ENCODE data around the gene LDB3. TPM values are rescaled to one million over a fixed set of nuclear protein-coding genes. Genes with fewer than 3 reads are reported as not detected.

Gene LDB3
- total and polyA plus RNA-seq, 8 donors: 0.14 to 2.1 (median 0.44) TPM

DNA sequence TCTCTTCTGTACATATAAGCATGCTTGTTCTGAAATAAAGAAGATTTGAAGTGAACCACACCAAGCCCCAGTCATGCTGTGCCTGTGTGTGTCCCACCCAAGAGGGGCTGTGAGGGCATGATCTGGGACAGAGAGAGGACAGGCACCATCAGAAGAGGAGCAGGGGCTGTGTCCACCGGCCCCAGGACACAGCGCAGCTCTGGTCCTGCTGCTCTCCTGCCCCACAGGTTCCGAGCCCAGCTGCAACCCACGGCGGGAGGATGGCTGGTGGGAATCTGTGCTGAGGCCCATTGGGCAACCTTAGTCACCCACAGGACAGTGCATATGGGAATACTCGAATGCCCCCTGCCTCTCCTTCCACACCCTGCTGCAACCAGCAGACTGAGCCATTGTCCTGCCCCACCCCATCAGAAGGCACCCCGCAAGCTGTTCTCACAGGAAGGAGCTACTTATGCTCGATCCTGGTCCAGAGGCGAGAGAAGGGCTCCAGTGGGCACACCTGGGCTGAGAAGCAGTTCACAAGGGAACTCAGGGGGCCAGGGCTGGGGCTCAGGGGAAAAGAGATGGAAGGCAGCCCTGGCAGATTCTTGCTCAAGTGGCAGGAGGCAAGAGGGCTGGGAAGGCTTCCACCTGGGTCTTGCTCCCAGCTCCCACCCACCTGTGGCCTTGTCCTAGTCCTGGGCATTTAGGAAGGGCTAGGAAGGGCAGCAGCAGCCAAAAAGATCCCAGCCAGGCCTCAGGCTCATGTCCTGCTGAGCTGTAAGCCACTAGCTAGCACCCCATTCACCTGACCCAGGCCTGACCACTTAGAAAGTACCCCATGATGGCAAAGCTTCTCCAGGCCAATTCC lies 31.9 kb downstream of the LDB3 start:
- Histone ChIP-seq H3K4me1 (no peaks in the 10 kb centered on the region), H3K27me3 (no peaks in the 10 kb centered on the region), H3K27ac (no peak overlapping the region), H3K4me3 (no peak overlapping the region), H3K36me3 (no peaks in the 10 kb centered on the region), H3K9me3 (no peaks in the 10 kb centered on the region)
- 87 to 90% methylated on average over 9 of the region's 9 CpGs for WGBS, 2 donors
- DNase-seq (peak in 2 of 6 donors; percentile 13 to 47), FAIRE-seq (no peak), ATAC-seq (peak in 3 of 4 donors; percentile 27 to 72 (median 43))
- intact Hi-C loops (cut with DNase I): no loop called here
- TF ChIP-seq, protein P1, sequence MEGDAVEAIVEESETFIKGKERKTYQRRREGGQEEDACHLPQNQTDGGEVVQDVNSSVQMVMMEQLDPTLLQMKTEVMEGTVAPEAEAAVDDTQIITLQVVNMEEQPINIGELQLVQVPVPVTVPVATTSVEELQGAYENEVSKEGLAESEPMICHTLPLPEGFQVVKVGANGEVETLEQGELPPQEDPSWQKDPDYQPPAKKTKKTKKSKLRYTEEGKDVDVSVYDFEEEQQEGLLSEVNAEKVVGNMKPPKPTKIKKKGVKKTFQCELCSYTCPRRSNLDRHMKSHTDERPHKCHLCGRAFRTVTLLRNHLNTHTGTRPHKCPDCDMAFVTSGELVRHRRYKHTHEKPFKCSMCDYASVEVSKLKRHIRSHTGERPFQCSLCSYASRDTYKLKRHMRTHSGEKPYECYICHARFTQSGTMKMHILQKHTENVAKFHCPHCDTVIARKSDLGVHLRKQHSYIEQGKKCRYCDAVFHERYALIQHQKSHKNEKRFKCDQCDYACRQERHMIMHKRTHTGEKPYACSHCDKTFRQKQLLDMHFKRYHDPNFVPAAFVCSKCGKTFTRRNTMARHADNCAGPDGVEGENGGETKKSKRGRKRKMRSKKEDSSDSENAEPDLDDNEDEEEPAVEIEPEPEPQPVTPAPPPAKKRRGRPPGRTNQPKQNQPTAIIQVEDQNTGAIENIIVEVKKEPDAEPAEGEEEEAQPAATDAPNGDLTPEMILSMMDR (IDR thresholded peaks at IDR 0.05): no peak

DNA sequence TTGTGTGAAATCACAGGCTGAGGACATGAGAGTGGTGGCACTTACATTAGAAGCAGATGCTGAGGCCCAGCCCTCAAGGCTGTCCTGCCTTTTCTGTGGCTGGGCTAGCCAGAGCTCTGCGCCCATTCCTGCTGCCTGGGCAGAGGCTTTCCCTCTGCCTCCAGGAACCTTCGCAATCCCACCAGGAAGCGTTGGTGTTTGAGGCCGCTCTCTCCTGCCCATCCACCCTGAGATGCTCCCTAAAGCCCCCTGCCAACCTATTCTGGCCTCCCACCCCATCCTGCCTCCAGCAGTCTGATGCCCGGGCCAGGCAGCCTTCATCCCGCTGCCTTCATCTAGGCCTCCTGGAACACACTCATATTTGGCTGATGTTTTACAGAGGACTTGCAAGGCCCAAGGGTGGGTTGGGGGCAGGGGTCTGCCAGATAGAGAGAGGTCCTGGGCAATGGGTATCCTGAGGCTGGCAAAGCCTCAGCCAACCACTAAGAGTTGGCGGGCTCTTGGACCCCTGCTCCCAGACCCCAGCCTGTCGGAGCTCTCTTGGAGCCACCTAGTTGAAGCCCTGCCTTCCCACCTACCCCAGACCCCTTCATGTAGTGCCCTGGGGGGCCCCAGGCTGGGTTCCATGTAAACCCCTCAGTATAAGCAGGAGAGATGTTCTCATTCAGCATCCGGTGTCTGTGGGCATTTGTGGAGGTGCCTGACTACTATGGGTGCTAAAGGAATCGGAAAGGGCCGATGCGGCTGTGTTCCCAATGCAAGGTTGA lies 32.7 kb downstream of the LDB3 start:
- 96 to 97% methylated on average over 12 of the region's 12 CpGs for WGBS, 2 donors
- intact Hi-C loops (cut with DNase I): no loop called here
- no peak overlapping the region for H3K4me3 ChIP-seq
- no peaks in the 10 kb centered on the region for H3K4me1 ChIP-seq
- no peak for ATAC-seq
- TF ChIP-seq, protein P1 (IDR thresholded peaks at IDR 0.05): no peak
- H3K36me3 ChIP-seq: no peaks in the 10 kb centered on the region
- H3K27ac ChIP-seq: no peak overlapping the region
- FAIRE-seq: no peak
- H3K27me3 ChIP-seq: no peaks in the 10 kb centered on the region
- no peaks in the 10 kb centered on the region for H3K9me3 ChIP-seq
- peak in 1 of 6 donors; percentile 35 for DNase-seq

DNA sequence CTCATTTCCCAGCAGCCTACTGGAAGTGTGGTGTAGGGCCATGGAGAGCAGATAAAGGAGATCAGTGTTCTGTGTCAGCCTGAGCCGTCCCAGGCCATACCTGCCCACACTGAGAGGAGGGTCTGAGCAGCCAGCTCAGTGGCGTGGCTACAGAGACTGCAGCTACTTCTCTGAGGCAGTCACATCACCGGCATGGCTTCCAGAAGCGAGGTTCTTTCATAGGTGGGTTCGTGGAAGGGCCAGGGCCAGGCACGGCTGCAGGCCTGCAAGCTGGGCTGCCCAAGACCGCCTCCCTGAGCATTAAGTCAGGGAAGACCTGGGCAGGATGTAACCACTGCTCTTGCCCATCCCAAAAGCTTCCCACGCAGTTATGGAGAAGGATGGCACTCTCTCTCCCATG lies 34.9 kb downstream of the LDB3 start:
- no peaks in the 10 kb centered on the region for H3K4me1 ChIP-seq
- no peak overlapping the region for H3K27ac ChIP-seq
- intact Hi-C loops (cut with DNase I): no loop called here
- ATAC-seq (no peak), DNase-seq (peak in 1 of 6 donors; percentile 27), FAIRE-seq (no peak)
- H3K9me3 ChIP-seq: no peaks in the 10 kb centered on the region
- no peaks in the 10 kb centered on the region for H3K36me3 ChIP-seq
- 94% methylated on average over 8 of the region's 8 CpGs for WGBS, 2 donors
- TF ChIP-seq, protein P1 (IDR thresholded peaks at IDR 0.05): no peak
- H3K27me3 ChIP-seq: no peaks in the 10 kb centered on the region
- H3K4me3 ChIP-seq: no peak overlapping the region

DNA sequence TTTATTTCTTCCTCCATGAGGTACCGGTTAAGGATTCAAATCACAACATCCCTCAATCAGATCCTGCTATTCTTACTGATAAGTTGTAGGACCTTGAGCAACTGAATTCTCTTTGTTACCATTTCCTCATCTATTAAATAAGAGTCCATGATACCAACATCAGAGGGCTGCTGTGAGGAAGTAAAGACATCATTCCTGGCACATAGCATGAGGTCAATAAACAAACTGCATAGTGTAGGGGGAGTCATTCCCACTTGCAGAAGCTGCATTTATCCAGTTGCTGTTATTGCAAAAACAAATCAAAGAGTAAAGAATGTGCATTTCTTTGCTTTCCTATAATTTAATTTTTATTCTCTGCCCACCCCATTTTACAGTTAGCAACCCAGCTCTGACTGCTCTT lies 36.8 kb downstream of the LDB3 start:
- TF ChIP-seq, protein P1 (IDR thresholded peaks at IDR 0.05): no peak
- WGBS, 2 donors: 97 to 98% methylated on average over 1 of the region's 1 CpG
- no peak for DNase-seq

More for the DNA sequence above, 36.8 kb downstream of the LDB3 start:
- H3K4me3 ChIP-seq: no peak overlapping the region
- ATAC-seq: no peak
- H3K36me3 ChIP-seq: no peaks in the 10 kb centered on the region
- H3K27ac ChIP-seq: no peak overlapping the region
- no peaks in the 10 kb centered on the region for H3K27me3 ChIP-seq
- no peaks in the 10 kb centered on the region for H3K9me3 ChIP-seq
- intact Hi-C loops (cut with DNase I): loop anchor here in 1 of 3 donors (5.0 kb wide), 1 partner anchor 192 kb away; no protein-coding TSS in a partner anchor
- no peak for FAIRE-seq
- no peaks in the 10 kb centered on the region for H3K4me1 ChIP-seq

Measured in pancreas (tissue), 10 donors.